Measurements from ENCODE around the gene DIS3L2. TPM values are rescaled to one million over a fixed set of nuclear protein-coding genes. Genes with fewer than 3 reads are reported as not detected.
"Not testable (repeated sequence)": the region's sequence is repeated elsewhere in the genome, so short reads cannot be mapped to it uniquely, and the experiment has no call there.

DIS3L2 gene
- total RNA-seq, 2 experiments from 2014 or later = 25.7 to 30.9 TPM

DNA sequence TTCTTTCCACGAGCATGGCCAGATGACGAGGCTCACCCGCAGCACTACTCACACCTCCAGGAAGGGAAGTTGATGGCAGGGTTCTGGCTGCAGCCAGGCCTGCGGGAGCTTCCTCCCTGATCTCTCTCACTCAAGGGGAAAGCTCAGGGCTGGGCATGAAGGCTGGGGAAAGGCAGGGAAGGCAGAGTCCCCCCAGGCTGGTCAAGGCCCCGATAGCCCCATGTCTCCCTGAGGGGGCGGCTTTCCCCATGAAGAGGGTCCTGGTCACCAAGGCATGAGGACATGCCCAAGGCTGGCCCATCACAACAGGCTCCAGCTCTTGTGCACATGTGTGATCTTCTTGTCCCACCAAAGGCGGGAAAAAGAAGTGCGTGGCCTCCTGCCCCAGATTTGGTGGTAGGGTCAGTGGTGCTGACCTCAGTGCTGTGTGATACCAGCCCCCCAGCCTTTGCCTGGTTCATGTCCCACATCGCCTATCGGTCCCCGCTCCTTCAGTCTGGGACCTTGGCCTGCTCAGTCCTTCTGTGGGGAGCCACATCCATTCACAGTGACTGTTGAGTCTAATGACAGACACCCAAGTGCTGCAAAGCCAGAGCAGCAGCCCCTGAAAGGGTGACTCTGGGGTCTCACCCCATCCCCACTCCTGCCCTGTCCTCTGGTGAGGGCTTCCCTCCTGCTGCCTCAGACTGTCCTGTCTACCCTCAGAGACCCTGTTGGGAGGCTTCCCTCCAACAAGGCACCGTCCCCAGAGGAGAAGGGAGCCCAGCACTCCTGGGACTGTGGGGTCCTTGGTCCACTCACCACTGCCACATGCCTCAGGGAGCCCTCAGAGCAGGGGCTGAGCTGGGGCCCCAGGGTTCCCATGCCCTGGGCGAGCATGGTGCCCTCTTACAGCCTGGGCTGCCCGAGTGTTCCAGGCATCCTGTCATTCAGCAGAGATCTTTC lies 367.3 kb downstream of the DIS3L2 start:
- DNase-seq = no peak
- no peaks in the 10 kb centered on the region for H3K36me3 Mint-ChIP-seq
- no peaks in the 10 kb centered on the region for H3K27me3 Mint-ChIP-seq

DNA sequence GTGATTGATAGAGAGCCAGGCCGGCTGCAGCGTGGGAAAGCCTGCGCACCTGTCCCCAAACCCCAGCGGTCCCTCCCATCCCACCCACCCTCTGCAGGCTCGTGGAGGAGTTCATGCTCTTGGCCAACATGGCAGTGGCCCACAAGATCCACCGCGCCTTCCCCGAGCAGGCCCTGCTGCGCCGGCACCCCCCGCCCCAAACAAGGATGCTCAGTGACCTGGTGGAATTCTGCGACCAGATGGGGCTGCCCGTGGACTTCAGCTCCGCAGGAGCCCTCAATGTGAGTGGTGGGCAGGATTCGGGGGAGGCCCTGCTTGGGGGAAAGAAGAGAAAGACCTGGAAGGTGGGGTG lies 368.2 kb downstream of the DIS3L2 start:
- H3K4me3 Mint-ChIP-seq = no peak overlapping the region
- no peaks in the 10 kb centered on the region for H3K27me3 Mint-ChIP-seq
- H3K9me3 Mint-ChIP-seq = no peaks in the 10 kb centered on the region
- peaks cover 8% of the 10 kb centered on the region for H3K4me1 Mint-ChIP-seq
- no peak for DNase-seq
- H3K27ac Mint-ChIP-seq = no peak overlapping the region
- H3K36me3 Mint-ChIP-seq = no peaks in the 10 kb centered on the region

More for the DNA sequence above, 367.3 kb downstream of the DIS3L2 start:
- Mint-ChIP-seq H3K27ac (no peak overlapping the region), H3K4me3 (no peak overlapping the region), H3K9me3 (no peaks in the 10 kb centered on the region), H3K4me1 (peaks cover 10% of the 10 kb centered on the region)

DNA sequence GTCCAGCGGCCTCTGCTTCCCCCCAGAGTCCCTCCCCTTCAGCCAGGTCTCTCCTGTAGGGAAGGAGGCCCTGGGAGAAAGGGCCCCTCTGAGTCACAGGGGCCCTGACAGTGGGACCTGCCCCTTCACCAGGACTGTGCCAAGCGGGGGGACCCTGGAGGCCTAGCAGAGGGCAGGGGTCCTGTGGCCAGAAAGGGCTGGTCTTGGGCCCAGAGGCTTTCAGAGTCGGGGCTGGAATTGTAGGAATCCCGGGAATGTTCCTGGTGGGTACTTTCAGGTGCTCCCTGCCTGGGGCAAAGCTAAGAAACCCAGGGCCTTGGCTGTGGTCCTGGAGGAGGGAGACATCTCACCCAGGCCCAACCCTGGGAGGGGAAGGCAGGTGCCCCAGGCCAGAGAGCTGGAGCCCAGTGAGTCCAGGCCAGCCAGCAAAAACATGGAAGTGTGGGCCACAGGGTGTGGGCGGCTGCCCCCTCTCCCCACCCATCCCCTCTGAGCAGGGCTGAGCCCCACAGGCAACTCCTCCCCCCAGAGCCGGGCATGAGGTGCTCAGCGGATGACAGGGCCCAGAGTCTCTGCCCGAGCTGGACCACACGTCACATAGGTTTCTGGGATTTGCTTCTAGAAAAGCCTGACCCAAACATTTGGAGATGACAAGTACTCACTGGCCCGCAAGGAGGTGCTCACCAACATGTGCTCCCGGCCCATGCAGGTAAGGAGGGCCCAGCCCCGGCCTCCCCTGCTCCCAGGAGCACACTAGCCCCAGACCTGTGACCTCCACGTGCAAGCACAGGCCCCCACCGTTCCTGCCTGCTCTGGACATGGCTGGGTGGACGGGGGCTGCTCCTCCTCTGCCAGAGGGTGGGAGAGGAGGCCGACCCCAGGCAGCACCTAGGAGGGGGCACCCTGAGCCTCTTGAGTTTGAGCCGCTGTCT lies 368.8 kb downstream of the DIS3L2 start:
- Mint-ChIP-seq H3K36me3 (no peaks in the 10 kb centered on the region), H3K9me3 (no peaks in the 10 kb centered on the region), H3K27me3 (no peaks in the 10 kb centered on the region), H3K27ac (no peak overlapping the region), H3K4me1 (peaks cover 8% of the 10 kb centered on the region), H3K4me3 (no peak overlapping the region)
- no peak for DNase-seq

DNA sequence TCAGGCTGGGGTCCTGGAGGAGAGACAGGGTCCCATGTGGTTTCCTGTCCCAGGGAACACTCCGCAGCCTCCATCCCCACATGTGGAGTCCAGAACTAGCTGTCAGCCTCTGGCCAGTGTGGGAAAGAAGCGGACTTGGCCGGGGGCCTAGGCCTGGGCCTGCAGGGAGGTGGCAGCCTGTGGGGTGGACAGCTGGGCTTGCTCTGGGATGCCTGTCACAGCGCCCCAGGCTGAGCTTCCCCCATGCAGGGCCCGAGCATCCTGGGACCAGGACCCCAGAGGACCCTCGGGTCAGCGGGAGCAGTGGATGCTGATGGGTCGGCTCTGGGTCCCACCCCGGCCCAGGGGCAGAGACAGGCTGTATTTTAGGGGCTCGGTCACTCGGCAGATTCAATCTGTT lies 369.5 kb downstream of the DIS3L2 start:
- H3K27ac Mint-ChIP-seq, H3K9me3 Mint-ChIP-seq, H3K4me1 Mint-ChIP-seq, H3K27me3 Mint-ChIP-seq, H3K36me3 Mint-ChIP-seq, DNase-seq, H3K4me3 Mint-ChIP-seq: not testable (repeated sequence)

DNA sequence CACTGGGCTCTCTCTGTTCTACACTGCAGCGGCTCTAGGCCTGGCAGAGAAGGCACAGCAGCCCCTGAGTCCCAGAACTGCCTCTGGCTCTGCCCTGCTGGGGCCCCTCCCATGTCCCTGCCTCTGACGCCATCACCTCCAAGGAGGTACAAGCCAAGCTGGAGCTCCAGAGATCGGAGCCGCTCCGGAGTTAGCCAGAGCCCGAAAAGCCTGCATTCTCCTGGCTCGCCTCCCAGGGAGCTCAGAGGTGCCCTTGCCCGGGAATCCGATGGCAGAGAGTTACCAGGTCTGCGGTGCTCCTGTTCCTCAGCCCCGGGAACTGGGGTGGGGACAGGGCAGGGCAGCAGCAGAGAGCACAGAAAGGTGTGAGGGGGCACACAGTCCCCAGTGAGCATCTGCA lies 370.1 kb downstream of the DIS3L2 start:
- not testable (repeated sequence) for H3K4me3 Mint-ChIP-seq, H3K27ac Mint-ChIP-seq, H3K27me3 Mint-ChIP-seq, H3K9me3 Mint-ChIP-seq, H3K4me1 Mint-ChIP-seq, H3K36me3 Mint-ChIP-seq, DNase-seq

DNA sequence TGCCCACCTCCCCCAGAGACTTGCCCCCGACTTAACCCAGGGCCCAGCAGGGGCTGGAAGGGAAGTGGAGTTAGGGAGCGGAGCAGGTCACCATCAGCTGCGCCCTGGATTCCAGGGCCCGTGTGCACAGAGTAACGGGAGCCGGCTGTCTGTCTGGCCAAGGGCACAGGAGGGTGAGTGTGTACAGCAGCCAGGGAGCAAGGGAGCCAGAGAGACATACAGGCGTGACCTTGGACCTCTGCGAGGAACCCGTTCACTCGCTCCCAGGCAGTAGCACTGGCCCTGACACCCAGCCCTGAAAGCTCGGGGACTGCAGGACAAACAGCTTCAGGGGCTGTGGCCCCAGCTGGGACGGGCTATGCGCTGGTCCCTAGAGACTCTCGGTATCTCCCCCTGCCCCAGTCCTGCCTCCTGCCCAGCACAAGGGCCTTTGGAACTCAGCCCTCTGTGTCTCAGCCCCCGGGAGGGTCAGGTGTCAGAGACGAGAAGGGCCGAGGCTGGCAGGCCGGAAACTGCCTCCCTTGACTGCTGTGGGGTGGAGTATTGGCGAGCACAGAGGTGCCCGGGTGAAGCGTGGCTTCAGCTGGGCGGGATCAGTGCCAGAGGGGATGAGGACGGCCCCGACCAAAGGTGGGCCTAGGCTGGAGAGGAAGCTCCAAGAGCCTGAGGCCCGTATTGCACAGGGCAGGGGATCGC lies 370.9 kb downstream of the DIS3L2 start:
- H3K36me3 Mint-ChIP-seq, H3K27me3 Mint-ChIP-seq, DNase-seq, H3K9me3 Mint-ChIP-seq, H3K4me3 Mint-ChIP-seq, H3K4me1 Mint-ChIP-seq, H3K27ac Mint-ChIP-seq: not testable (repeated sequence)

DNA sequence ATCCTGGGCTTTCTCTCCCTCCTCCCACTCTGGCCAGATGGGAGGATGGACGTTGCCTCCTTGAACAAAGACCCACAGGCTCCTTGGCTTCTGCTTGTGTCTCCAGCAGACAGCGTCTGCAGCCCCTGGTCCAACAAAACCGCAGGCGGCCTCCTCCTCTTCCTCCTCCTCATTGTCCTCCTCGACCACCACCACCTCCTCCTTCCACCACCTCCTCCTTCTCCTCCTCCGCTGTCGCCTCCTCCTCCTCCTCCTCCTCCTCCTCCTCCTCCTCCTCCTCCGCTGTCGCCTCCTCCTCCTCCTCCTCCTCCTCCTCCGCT lies 371.4 kb downstream of the DIS3L2 start:
- no peaks in the 10 kb centered on the region for H3K9me3 Mint-ChIP-seq
- no peaks in the 10 kb centered on the region for H3K36me3 Mint-ChIP-seq
- H3K4me1 Mint-ChIP-seq = no peaks in the 10 kb centered on the region
- no peak for DNase-seq
- no peak overlapping the region for H3K4me3 Mint-ChIP-seq
- no peak overlapping the region for H3K27ac Mint-ChIP-seq
- no peaks in the 10 kb centered on the region for H3K27me3 Mint-ChIP-seq

DNA sequence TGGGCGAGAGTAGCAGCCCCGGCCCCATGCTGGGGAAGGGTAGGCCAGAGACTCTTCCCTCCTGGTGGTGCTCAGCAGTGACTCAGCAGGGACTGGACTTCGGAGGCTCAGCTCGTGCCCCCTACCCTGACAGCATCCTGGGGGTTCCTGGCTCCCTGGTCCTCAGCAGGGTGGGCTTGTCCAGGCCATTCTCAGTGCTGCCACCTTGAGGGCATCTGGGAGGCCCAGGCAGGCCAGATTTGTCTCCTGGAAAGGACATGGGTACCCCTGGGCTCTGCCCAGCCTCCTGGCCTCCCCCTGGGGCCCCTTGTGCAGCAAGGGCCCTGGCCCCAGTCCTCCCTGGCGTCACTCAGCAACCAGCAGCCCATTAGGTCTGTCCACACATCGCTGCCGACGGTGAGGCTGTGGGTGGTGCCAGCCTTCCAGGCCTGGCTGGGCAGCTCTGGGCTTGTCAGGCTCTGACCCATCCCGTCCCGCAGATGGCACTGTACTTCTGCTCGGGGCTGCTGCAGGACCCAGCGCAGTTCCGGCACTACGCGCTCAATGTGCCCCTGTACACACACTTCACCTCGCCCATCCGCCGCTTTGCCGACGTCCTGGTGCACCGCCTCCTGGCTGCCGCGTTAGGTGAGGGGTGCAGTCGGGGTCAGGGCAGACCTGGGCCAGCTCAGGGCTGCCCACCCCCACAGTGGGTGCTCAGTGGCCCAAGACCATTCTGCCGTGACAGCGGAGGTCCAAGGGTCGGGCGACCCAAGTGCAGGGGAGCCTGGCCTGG lies 372.0 kb downstream of the DIS3L2 start:
- no peak for DNase-seq
- H3K36me3 Mint-ChIP-seq = no peaks in the 10 kb centered on the region

DNA sequence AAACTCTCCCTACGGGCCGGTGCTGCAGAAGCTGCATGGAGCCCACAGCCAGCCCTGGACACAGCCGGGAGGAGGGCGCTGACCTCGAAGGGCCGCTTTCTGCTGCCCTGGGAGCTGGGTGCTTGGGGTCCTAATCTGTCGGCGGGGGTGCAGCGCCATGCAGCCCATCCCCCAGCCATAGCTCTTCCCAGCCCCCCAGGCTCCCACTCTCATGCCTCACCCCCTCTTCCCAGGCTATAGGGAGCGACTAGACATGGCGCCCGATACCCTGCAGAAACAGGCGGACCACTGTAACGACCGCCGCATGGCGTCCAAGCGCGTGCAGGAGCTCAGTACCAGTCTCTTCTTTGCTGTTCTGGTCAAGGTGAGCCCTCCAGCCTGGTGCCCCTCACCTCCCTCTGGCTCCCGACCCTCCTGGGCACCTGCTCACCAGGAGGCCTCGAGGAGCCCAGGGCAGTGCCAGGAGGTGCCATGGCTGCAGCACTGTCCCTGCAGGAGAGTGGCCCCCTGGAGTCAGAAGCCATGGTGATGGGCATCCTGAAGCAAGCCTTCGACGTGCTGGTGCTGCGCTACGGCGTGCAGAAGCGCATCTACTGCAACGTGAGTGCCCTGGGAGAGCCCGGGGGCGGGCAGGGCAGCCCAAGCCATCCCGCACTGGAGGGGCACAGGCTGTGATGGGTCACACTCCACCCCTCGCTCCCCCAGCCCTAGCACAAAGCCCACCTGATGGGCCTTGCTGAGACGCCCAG lies 372.8 kb downstream of the DIS3L2 start:
- not testable (repeated sequence) for H3K27ac Mint-ChIP-seq, H3K27me3 Mint-ChIP-seq, H3K4me1 Mint-ChIP-seq, H3K36me3 Mint-ChIP-seq, DNase-seq, H3K4me3 Mint-ChIP-seq, H3K9me3 Mint-ChIP-seq

More for the DNA sequence above, 372.0 kb downstream of the DIS3L2 start:
- no peak overlapping the region for H3K4me3 Mint-ChIP-seq
- H3K27me3 Mint-ChIP-seq = no peaks in the 10 kb centered on the region
- H3K27ac Mint-ChIP-seq = no peak overlapping the region
- no peaks in the 10 kb centered on the region for H3K4me1 Mint-ChIP-seq
- no peaks in the 10 kb centered on the region for H3K9me3 Mint-ChIP-seq

DNA sequence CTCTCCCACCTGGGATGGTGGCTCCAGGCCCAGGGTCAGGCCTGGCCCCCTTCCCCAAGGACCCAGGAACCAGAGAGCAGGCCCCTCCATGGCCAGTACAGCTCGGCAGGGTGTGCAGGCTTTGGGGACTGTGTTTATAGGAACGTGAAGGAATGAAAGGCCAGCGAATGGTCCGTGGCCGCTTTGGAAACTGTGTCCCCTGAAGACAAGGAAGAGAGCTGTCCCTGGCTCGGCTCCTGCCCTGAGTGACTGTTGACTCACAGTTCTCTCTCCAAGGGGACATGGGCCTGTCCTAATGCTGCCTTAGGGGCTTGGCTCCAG lies 373.3 kb downstream of the DIS3L2 start:
- H3K4me1 Mint-ChIP-seq, DNase-seq, H3K36me3 Mint-ChIP-seq, H3K9me3 Mint-ChIP-seq, H3K27me3 Mint-ChIP-seq, H3K4me3 Mint-ChIP-seq, H3K27ac Mint-ChIP-seq: not testable (repeated sequence)

DNA sequence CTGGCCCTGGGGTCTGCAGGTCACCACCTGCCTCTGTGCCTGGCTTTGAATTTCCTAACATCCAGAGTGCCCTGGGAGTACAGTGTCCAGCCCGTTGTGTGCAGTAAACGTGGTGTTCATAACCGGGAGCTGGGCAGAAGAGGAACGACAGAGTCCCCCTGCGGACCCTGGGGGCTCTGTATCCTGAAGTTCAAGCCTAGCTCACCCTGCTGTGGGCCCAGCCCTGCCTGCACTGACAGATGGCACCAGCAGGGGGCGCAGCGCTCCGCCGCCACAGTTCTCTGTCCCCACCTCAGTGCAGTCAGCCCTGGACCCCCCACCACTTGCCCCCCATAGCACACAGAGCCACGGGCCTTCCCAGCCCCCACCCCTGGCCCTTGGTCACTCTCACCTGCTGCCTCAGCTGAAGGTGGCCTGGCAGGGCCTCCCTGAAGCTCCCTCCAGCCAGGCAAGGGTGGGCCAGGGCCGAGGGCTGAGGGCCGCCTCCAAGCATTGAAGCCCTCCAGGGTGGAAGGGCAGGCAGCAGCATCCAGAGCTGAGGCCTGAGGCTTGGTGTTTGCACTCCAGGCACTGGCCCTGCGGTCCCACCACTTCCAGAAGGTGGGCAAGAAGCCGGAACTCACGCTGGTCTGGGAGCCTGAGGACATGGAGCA lies 373.8 kb downstream of the DIS3L2 start:
- H3K9me3 Mint-ChIP-seq, H3K27ac Mint-ChIP-seq, H3K36me3 Mint-ChIP-seq, H3K27me3 Mint-ChIP-seq, DNase-seq, H3K4me3 Mint-ChIP-seq, H3K4me1 Mint-ChIP-seq: not testable (repeated sequence)

DNA sequence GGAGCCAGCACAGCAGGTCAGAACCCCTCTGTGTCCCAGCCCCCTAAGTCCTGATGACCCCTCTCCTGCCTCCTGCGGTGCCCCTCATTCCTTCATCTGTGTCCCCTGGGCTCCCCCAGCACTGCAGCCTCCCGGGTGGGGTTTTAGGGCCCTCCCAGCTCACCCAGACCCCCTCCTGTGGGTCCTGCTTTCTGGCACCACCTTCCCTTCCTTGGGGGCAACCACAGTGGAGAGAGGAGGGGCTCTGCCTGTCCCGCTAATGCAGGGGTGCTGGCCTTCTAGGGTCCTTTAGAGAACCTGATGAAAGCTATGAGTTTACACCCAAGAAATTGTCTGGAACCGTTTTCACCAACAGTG lies 374.3 kb downstream of the DIS3L2 start:
- Mint-ChIP-seq H3K4me1 (no peaks in the 10 kb centered on the region), H3K27ac (no peak overlapping the region), H3K27me3 (no peaks in the 10 kb centered on the region), H3K36me3 (no peaks in the 10 kb centered on the region), H3K4me3 (no peak overlapping the region), H3K9me3 (no peaks in the 10 kb centered on the region)
- no peak for DNase-seq

DNA sequence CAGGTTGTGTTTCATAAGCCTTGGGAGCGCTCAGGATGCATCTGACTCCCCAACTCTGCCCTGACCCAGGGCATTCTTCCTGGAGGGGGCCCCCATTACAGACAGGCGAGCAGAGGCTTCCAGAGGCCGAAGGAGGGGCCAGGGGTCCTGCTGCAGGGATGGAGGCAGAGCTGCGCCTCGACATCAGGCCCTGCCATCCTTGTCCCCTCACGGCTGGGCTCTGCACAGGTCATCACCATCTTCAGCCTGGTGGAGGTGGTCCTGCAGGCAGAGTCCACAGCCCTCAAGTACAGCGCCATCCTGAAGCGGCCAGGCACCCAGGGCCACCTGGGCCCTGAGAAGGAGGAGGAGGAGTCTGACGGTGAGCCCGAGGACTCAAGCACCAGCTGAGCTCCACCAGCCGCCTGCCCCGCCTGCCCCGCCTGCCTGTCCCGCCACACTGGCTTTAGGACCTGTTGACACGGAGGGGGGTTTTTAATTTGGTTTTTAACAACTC lies 374.8 kb downstream of the DIS3L2 start:
- Mint-ChIP-seq H3K9me3 (no peaks in the 10 kb centered on the region), H3K27me3 (no peaks in the 10 kb centered on the region), H3K4me3 (no peak overlapping the region), H3K4me1 (no peaks in the 10 kb centered on the region), H3K36me3 (no peaks in the 10 kb centered on the region), H3K27ac (no peak overlapping the region)
- no peak for DNase-seq

All from activated naive CD8-positive, alpha-beta T cell treated with anti-CD3 and anti-CD28 coated beads for 36 hours (primary cell).